Upper lobe of left lung (tissue), 6 donors: ENCODE measurements around the gene NR3C2. TPM values are rescaled to one million over a fixed set of nuclear protein-coding genes. Genes with fewer than 3 reads are reported as not detected.

Experiments used
- ATAC-seq, 2 donors: fragments of 200-7000 bp; cut with Tn5 transposase; one replicate each; pipeline ENCODE4 v1.9.1; 2022; ENCODE audit warnings: mild to moderate bottlenecking in 2 of 2, moderate library complexity in 2 of 2; ENCODE audit not compliant: low FRiP score in 2 of 2
- DNase-seq, 2 donors: peaks; one replicate each; pipeline ENCODE4 v3.0.0-alpha.2; 2019 to 2020
- H3K27ac ChIP-seq, 4 donors: fragments of 200-600 bp; sonication (generic); one replicate each; pipeline ENCODE4 v1.5.1; 2016 to 2019
- H3K27me3 ChIP-seq, 4 donors: fragments of 200-600 bp; sonication (generic); one replicate each; pipeline ENCODE4 v1.5.1; 2017 to 2019
- H3K36me3 ChIP-seq, 4 donors: fragments of 200-600 bp; sonication (generic); one replicate each; pipeline ENCODE4 v1.5.1; 2016 to 2019
- H3K4me1 ChIP-seq, 4 donors: fragments of 200-600 bp; sonication (generic); one replicate each; pipeline ENCODE4 v1.5.1; 2018 to 2019
- H3K4me3 ChIP-seq, 4 donors: fragments of 200-600 bp; sonication (generic); one replicate each; pipeline ENCODE4 v1.5.1; 2017 to 2019; ENCODE audit warnings: mild to moderate bottlenecking in 2 of 4, moderate library complexity in 1 of 4
- H3K9me3 ChIP-seq, 4 donors: fragments of 200-600 bp; sonication (generic); one replicate each; pipeline ENCODE4 v1.5.1; 2018 to 2019
- EP300 ChIP-seq, 4 donors: sonication (generic); formaldehyde crosslinking; IDR thresholded peaks; one replicate each; pipeline ENCODE4 v1.5.1; 2017; ENCODE audit warnings: antibody characterized with exemption in 4 of 4, control low read depth in 2 of 4
- POLR2A ChIP-seq, 4 donors: fragments of 450-650 bp; IDR thresholded peaks; one replicate each; pipeline ENCODE4 v1.5.1; 2016 to 2017; ENCODE audit warnings: antibody characterized with exemption in 4 of 4, mild to moderate bottlenecking in 2 of 4
- POLR2AphosphoS5 ChIP-seq, 2 donors: sonication (generic); formaldehyde crosslinking; IDR thresholded peaks; one replicate each; pipeline ENCODE4 v1.5.1; 2017; ENCODE audit warnings: antibody characterized with exemption in 2 of 2
- WGBS, 2 donors: methylation state at CpG; one replicate each; pipeline ENCODE4 v1.1.5; 2017 to 2018; 5-methylcytosine and 5-hydroxymethylcytosine counted together
- total RNA-seq, 6 donors: library from RNA; depleted of rRNA in 4 of 6; stranded (reverse); fragments of >200 nt in 4 of 6; gene quantifications; one replicate each; pipeline versions ENCODE4 v1.1.0 to v1.2.1, GENCODE V29; 2016 to 2021
- TF ChIP-seq, protein P1 (sequence below), 6 experiments: fragments of 450-650 bp in 4 of 6; fragments of 200-600 bp in 2 of 6; sonication (generic) in 2 of 6; IDR thresholded peaks; one replicate each; pipeline ENCODE4 v1.5.1; 2016 to 2019; ENCODE audit warnings: antibody characterized with exemption in 6 of 6
- donor health status: DM: no; HTN: no; CAD: no; lungs with moderate emphysema.
- donor health status: DM: no; HTN: yes; CAD: no; lungs with severe emphysema.

NR3C2 gene
- total RNA-seq, 6 donors from 2014 or later = 10.3 to 39.8 (median 23.7) TPM

GRCh38 chr4:148078061-148078460 is 364.2 kb downstream of the NR3C2 start:
- TF ChIP-seq, protein P1, sequence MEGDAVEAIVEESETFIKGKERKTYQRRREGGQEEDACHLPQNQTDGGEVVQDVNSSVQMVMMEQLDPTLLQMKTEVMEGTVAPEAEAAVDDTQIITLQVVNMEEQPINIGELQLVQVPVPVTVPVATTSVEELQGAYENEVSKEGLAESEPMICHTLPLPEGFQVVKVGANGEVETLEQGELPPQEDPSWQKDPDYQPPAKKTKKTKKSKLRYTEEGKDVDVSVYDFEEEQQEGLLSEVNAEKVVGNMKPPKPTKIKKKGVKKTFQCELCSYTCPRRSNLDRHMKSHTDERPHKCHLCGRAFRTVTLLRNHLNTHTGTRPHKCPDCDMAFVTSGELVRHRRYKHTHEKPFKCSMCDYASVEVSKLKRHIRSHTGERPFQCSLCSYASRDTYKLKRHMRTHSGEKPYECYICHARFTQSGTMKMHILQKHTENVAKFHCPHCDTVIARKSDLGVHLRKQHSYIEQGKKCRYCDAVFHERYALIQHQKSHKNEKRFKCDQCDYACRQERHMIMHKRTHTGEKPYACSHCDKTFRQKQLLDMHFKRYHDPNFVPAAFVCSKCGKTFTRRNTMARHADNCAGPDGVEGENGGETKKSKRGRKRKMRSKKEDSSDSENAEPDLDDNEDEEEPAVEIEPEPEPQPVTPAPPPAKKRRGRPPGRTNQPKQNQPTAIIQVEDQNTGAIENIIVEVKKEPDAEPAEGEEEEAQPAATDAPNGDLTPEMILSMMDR (IDR thresholded peaks at IDR 0.05) = no peak
- no peak for TF ChIP-seq POLR2AphosphoS5 (IDR thresholded peaks at IDR 0.05)
- TF ChIP-seq EP300 (IDR thresholded peaks at IDR 0.05) = no peak
- TF ChIP-seq POLR2A (IDR thresholded peaks at IDR 0.05) = no peak

GRCh38 chr4:148077581-148077980 is 364.6 kb downstream of the NR3C2 start:
- ATAC-seq (no peak), DNase-seq (no peak)
- Histone ChIP-seq H3K27me3 (no peaks in the 10 kb centered on the region), H3K27ac (no peak overlapping the region), H3K9me3 (no peaks in the 10 kb centered on the region), H3K36me3 (peaks cover 0 to 57% (median 13%) of the 10 kb centered on the region in 4 donors), H3K4me1 (no peaks in the 10 kb centered on the region), H3K4me3 (no peak overlapping the region)
- TF ChIP-seq POLR2AphosphoS5 (IDR thresholded peaks at IDR 0.05) = no peak
- TF ChIP-seq, protein P1 (IDR thresholded peaks at IDR 0.05) = no peak
- TF ChIP-seq POLR2A (IDR thresholded peaks at IDR 0.05) = no peak
- no peak for TF ChIP-seq EP300 (IDR thresholded peaks at IDR 0.05)
- 88 to 95% methylated on average over 1 of the region's 1 CpG for WGBS, 2 donors

More at GRCh38 chr4:148078061-148078460, 364.2 kb downstream of the NR3C2 start:
- H3K27ac ChIP-seq = no peak overlapping the region
- no peaks in the 10 kb centered on the region for H3K9me3 ChIP-seq
- ATAC-seq (no peak), DNase-seq (no peak)
- H3K4me3 ChIP-seq = no peak overlapping the region
- 87 to 88% methylated on average over 2 of the region's 2 CpGs for WGBS, 2 donors
- H3K4me1 ChIP-seq = no peaks in the 10 kb centered on the region
- peaks cover 0 to 57% (median 9%) of the 10 kb centered on the region in 4 donors for H3K36me3 ChIP-seq
- H3K27me3 ChIP-seq = no peaks in the 10 kb centered on the region

DNA sequence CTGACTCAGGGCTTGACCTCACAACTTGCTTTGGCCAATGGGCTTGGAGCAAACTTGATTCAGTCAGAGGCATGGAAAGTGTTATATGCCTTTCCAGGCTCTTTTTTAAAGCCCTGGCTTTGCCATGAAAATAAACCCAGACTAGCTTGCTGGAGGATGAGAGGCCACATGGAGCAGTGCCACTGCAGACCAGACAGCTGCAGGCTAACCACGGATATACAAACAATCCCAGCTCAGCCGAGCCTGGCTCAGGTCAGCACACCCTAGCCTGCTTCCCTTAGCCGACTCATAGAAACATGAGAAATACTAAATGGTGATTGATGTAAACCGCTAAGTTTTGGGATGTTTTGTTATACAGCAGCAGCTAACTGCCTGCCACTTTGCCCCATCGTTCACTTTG is 365.2 kb downstream of the NR3C2 start:
- H3K27me3 ChIP-seq = no peaks in the 10 kb centered on the region
- DNase-seq (no peak), ATAC-seq (no peak)
- no peak for TF ChIP-seq POLR2AphosphoS5 (IDR thresholded peaks at IDR 0.05)
- no peak for TF ChIP-seq POLR2A (IDR thresholded peaks at IDR 0.05)
- TF ChIP-seq EP300 (IDR thresholded peaks at IDR 0.05) = no peak
- TF ChIP-seq, protein P1 (IDR thresholded peaks at IDR 0.05) = no peak
- H3K27ac ChIP-seq = no peak overlapping the region
- no peaks in the 10 kb centered on the region for H3K9me3 ChIP-seq
- WGBS, 2 donors = 93 to 98% methylated on average over 5 of the region's 5 CpGs
- H3K4me1 ChIP-seq = no peaks in the 10 kb centered on the region
- H3K36me3 ChIP-seq = peaks cover 2 to 56% (median 15%) of the 10 kb centered on the region in 4 donors
- no peak overlapping the region for H3K4me3 ChIP-seq

DNA sequence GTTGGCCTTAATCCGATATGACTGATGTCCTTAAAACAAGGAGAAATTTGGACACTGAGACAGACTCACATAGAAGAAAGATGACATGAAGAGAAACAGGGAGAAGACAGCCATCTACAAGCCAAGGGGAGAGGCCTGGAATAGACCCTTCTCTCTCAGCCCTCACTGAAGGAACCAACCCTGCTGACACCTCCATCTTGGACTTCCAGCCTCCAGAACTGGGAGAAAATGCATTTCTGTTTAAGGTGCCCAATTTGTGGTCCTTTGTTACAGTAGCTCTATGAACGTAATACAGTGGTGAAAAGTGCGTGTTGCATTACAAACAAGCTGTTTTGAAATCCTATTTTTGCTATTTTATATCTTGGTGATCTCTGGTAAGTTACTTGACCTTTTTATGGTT is 366.8 kb downstream of the NR3C2 start:
- Histone ChIP-seq H3K27me3 (no peaks in the 10 kb centered on the region), H3K27ac (no peak overlapping the region), H3K4me1 (no peaks in the 10 kb centered on the region), H3K9me3 (no peaks in the 10 kb centered on the region), H3K36me3 (peaks cover 2 to 44% (median 7%) of the 10 kb centered on the region in 4 donors), H3K4me3 (no peak overlapping the region)
- TF ChIP-seq, protein P1 (IDR thresholded peaks at IDR 0.05) = no peak
- TF ChIP-seq POLR2A (IDR thresholded peaks at IDR 0.05) (no peak), EP300 (IDR thresholded peaks at IDR 0.05) (no peak), POLR2AphosphoS5 (IDR thresholded peaks at IDR 0.05) (no peak)
- no peak for DNase-seq
- 89 to 98% methylated on average over 3 of the region's 3 CpGs for WGBS, 2 donors
- ATAC-seq = no peak

DNA sequence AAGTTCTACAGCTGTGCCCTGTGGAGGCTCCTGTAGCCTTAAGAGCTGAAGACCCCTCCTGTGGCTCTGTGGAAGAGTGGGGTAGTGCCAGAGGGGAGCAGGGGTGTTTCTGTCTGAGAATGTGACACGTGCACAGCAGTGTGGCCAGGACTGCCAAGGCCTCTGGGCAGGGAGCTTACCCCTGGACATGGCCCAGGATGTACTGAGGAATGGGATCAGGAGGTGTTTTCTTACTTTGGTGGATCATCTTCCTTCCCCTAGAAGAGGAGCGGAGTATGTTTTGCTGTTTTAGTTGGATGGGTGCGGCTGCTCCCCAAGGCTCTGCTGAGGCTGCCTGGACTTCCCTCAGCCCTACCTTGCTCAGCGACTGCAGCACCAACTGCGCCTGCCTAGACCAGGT is 367.8 kb downstream of the NR3C2 start:
- Histone ChIP-seq H3K36me3 (peaks cover 2 to 35% (median 7%) of the 10 kb centered on the region in 4 donors), H3K9me3 (no peaks in the 10 kb centered on the region), H3K27ac (no peak overlapping the region), H3K4me3 (no peak overlapping the region), H3K4me1 (no peaks in the 10 kb centered on the region), H3K27me3 (no peaks in the 10 kb centered on the region)
- 96% methylated on average over 3 of the region's 5 CpGs; no CpG with 5 or more reads in 1 of the 2 donors for WGBS, 2 donors
- DNase-seq (no peak), ATAC-seq (no peak)
- no peak for TF ChIP-seq EP300 (IDR thresholded peaks at IDR 0.05)
- no peak for TF ChIP-seq POLR2A (IDR thresholded peaks at IDR 0.05)
- TF ChIP-seq POLR2AphosphoS5 (IDR thresholded peaks at IDR 0.05) = no peak
- TF ChIP-seq, protein P1 (IDR thresholded peaks at IDR 0.05) = no peak
